GM03348 (cell line): ENCODE data around the gene JAK1.
"Not testable (repeated sequence)": the region's sequence is repeated elsewhere in the genome, so short reads cannot be mapped to it uniquely, and the experiment has no call there.

Source experiments
- DNase-seq: peaks from one replicate; pipeline ENCODE4 v3.0.0; 2012; ENCODE audit warnings: low spot score

The JAK1 gene

GRCh38 chr1:64839732-64840405 lies 126.5 kb downstream of the JAK1 start:
- no peak for DNase-seq

DNA sequence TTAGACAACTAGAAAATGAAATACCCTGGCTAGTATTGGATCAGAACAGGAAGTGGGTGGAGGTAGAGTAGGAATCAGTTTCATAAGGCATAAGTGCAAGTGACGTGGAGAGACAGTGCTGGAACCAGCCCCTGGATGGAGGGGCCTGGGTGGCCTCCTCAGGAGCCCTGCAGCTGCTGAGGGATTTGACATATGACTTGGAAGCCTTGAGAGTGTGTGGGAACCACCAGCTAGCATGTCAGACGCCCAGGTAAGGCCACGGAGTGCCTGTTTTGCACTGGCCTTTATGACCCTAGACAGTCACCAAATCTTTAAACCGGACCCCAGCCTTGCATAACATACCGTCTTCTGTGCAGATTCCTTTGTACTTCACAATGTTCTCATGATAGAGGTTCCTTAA lies 127.1 kb downstream of the JAK1 start:
- DNase-seq, result no peak

DNA sequence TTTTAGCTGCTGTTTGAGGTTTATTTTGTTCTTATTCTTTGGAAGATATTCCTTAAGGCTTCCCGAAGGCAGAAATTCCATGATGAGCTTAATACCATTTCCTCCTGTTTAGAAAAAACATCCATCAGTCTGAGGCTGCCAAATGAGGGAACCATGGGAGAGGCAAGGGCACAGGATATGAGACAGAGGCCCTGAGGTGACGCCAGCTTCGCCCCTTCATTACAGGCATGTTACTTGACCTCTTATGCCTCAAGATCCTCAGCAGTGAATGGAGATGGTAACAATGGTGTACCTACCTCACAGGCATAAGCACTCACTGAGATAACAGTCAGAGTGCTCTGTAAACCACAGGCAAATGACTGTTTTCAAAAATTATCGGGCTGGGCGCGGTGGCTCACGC lies 127.9 kb downstream of the JAK1 start:
- DNase-seq, result no peak

GRCh38 chr1:64836802-64837201 lies 129.5 kb downstream of the JAK1 start:
- no peak for DNase-seq

- peak; percentile 58 for DNase-seq
Observed at GRCh38 chr1:64834734-64835133, 131.6 kb downstream of the JAK1 start.

DNA sequence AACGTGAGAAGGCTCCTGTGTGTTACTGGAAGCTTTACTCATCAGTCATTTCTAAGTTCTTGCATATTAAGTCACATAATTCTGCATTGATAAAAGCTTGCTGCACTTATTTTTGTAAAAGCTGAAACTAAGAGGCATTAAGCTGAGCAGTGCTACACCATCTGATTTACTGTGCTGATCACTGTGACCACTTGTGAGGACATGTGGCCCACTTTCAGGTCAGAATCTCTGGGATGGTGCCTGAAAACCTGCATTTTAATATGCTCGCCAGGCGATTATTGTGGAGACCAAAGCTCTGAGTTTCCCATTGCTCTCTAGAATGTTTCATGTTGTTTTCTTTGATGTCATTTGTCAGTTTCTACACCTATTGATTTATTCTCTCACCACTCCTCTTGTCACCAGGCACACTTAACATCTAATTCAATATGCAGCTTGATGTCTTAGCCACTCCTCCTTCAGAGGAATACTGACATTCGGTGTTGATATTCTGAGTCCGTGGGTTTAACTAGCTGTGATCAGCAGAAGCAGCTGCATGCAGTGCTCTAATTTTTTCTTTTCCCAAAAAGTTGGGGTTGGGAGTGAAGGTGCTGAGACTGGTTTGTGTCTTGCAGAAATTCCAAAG lies 136.2 kb downstream of the JAK1 start:
- DNase-seq, result no peak

- no peak for DNase-seq
Observed at GRCh38 chr1:64829411-64830029, 136.8 kb downstream of the JAK1 start.

DNA sequence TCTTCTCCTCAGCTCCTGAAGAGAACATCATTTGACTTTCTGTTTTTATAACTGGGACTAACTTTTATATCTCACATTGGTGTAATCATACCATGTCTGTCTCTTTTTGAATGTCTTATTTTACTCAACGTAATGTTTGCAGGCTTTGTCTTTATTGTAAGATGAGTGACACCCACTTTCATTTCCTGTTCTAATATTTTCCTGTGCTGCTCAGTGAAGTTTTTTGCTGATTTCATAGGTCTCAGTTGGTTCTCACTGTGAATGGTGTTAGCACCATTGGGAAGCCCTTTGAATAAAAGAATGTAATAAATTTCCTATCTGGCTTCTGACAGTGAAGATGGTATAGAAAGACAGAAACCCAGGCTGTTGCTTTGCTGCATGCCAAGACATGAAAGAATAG lies 137.5 kb downstream of the JAK1 start:
- no peak for DNase-seq

- DNase-seq, result no peak
Observed at GRCh38 chr1:64826991-64827390, 139.4 kb downstream of the JAK1 start.

- DNase-seq, result peak; percentile 77
Observed at GRCh38 chr1:64823691-64824476, 142.5 kb downstream of the JAK1 start.

DNA sequence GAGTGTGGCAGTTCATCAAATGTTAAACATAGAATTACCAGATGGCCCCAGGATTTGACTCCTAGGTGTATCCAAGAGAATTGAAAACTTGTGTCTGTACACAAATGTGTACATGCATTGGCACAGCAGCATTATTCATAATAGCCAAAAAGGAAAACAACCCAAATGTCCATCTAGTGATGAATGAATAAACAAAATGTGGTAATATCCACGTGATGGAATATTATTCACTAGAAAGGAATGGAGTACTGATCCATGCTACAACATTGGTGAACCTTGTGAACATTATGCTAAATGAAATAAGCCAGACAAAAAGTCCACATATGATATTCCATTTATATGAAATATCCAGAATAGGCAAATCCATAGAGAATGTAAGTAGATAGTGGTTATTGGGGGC lies 143.7 kb downstream of the JAK1 start:
- no peak for DNase-seq

DNA sequence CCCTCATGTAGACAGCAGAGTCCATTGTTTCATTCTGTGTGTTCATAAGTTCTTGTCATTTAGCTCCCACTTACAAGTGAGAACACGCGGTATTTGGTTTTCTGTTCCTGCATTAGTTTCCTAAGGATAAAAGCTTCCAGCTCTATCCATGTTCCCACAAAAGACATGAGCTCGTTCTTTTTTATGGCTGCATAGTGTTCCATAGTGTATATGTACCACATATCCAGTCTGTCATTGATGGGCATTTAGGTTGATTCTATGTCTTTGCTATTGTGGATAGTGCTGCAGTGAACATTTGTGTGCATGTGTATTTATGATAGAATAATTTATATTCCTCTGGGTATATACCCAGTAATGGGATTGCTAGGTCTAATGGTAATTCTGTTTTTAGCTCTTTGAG lies 145.8 kb downstream of the JAK1 start:
- not testable (repeated sequence) for DNase-seq

GRCh38 chr1:64817364-64817763 lies 149.0 kb downstream of the JAK1 start:
- DNase-seq, result not testable (repeated sequence)

DNA sequence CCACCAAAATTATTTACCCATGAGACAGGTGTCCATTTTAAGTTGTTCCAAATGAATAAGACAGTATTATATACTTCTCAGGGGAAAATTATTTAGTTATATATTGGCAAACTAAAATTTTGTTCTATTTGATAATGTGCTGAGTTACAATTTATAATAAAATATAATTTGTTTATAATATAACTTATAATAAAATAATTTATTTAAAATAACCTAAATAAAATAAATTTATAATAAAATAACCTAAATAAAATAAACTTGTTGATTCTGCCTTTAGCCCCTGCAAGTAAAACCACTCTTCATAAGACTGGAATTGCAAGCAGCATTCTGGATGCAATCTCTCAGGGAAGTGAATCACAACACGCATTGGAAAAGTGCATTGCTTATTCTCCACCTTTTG lies 151.9 kb downstream of the JAK1 start:
- DNase-seq, result no peak

DNA sequence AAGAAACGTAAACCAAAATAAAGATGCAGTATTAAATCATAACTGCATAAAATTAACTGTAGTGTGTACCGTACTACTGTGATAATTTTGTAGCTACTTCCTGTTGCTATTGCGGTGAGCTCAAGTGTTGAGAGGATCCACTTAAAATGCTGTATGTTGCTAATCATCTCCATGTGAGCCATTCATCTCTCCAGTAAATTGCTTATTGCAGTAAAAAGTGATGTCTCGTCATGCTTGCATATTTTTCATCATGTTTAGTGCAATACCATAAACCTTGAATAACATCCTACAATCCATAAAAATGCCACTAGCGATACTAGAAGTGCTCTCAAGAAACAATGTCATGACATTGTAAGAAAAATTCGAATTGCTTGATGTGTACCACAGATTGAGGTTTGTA lies 155.2 kb downstream of the JAK1 start:
- no peak for DNase-seq

GRCh38 chr1:64810001-64810400 lies 156.3 kb downstream of the JAK1 start:
- no peak for DNase-seq

DNA sequence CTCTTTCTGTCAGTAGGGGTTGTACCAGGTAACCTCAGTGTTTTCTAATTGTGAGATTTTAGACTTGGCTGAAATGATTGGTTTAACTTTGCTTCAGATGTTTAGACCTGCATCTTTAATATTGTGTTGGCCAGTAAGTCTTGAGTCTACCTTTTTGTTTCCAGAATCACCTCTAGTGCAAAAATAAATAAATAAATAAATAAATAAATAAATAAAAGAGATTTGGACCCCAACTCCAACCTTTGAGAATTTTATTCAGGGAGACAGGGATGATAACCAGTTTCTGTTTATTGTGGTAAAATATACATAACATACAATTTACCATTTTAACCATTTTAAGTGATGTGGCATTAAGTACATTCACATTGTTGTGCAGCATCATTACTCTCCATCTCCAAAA lies 157.0 kb downstream of the JAK1 start:
- no peak for DNase-seq

- no peak for DNase-seq
Observed at GRCh38 chr1:64801851-64802523, 164.4 kb downstream of the JAK1 start.

GRCh38 chr1:64798872-64799271 lies 167.5 kb downstream of the JAK1 start:
- no peak for DNase-seq

DNA sequence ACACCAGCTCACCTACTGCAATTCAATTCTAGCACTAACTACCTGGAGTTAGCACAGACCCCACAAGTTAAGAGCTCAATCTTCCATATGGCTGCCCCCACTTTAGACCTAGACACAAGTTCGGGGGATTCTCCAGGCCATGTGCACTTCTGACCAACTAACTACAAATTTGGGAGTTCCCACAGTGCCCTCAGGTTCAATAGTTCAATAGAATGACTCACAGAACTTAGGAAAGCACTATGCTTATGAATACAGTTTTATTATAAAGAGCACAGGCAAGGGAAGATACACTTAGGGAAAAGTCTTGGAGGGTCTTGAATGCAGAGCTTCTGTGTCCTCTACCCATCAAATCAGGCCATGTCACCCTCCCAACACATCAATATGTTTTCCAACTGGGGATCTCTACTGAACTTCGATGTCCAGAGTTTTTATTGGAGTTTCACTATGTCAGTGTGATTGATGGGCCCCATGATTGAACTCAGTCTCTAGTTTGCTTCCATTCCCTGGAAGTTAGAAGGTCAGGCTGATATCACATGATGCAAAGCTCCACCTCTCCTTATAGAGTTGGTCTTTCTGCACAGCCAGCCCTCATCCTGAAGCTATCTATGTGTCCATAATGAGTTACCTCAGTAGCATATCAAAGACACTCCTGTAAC lies 175.4 kb downstream of the JAK1 start:
- DNase-seq, result no peak
